DMS 273 (cell line): ENCODE results near the gene KRTAP23-1.

Experiments
- DNase-seq: peaks from one replicate; lab custom pipeline; 2025; ENCODE audit not compliant: unreplicated experiment; lab: John Stamatoyannopoulos, UW

The KRTAP23-1 gene

GRCh38 chr21:30315701-30316100 lies 32.7 kb downstream of the KRTAP23-1 start:
- no peak for DNase-seq

- peak; percentile 4 for DNase-seq
These were observed 41.5 kb downstream of the KRTAP23-1 start for GRCh38 chr21:30306884-30307283.

- DNase-seq = no peak
These were observed 43.3 kb downstream of the KRTAP23-1 start for GRCh38 chr21:30305136-30305535.
